Measurements from ENCODE around the gene C11orf54. TPM values are rescaled to one million over a fixed set of nuclear protein-coding genes. Genes with fewer than 3 reads are reported as not detected.
"Not testable (repeated sequence)": the region's sequence is repeated elsewhere in the genome, so short reads cannot be mapped to it uniquely, and the experiment has no call there.

The C11orf54 gene
- total RNA-seq, 1 experiment from 2014 or later: 18.0 TPM

GRCh38 chr11:93744669-93745004, 3.2 kb downstream of the C11orf54 start:
- H3K9me3 ChIP-seq (ENCODE audit: control insufficient read depth, low read depth, low read length): no peaks in the 10 kb centered on the region
- no peak overlapping the region for H2BK20ac ChIP-seq (ENCODE audit: low read depth, low read length, poor library complexity, severe bottlenecking)
- no peak overlapping the region for H3K14ac ChIP-seq (ENCODE audit: insufficient read depth, low read length)
- H2AFZ ChIP-seq (ENCODE audit: low read length): no peak overlapping the region
- no peak overlapping the region for H2AK5ac ChIP-seq (ENCODE audit: insufficient read length, low read length)
- H3T11ph ChIP-seq (ENCODE audit: low read length): no peak overlapping the region
- peak overlapping the region in 1 of 3 experiments; percentile 72; a peak in 3 of 7 replicates for H3K27ac Mint-ChIP-seq
- no peak overlapping the region for H3K23ac ChIP-seq (ENCODE audit: insufficient read length, low read depth, low read length)
- no peak overlapping the region for H3K4ac ChIP-seq (ENCODE audit: low read depth, low read length)
- H4K5ac ChIP-seq (ENCODE audit: insufficient read length, low read depth, low read length): no peak overlapping the region
- no peak overlapping the region for H3K9ac ChIP-seq (ENCODE audit: extremely low read depth, insufficient read length, low read length)
- H3K36me3 Mint-ChIP-seq (ENCODE audit: insufficient read depth in 1 of 3, low read depth in 3 of 3): peaks cover 16 to 32% (median 16%) of the 10 kb centered on the region in 3 experiments
- peaks cover 12% of the 10 kb centered on the region; the same call in 1 of the 2 replicates for H3K79me2 ChIP-seq (ENCODE audit: insufficient read depth, low read length)
- no peak overlapping the region for H4K8ac ChIP-seq (replicated peaks; ENCODE audit: insufficient read length, low read depth, low read length)
- no peak overlapping the region for H3K27ac ChIP-seq (ENCODE audit: insufficient read length, low read depth, low read length)
- H2BK120ac ChIP-seq (ENCODE audit: low read depth, low read length, poor library complexity, severe bottlenecking): no peak overlapping the region
- no CpG with 5 or more reads among the region's 7 CpGs for WGBS (ENCODE audit: extremely low coverage, insufficient read length, low lambda C conversion rate)
- TF ChIP-seq, protein P1, sequence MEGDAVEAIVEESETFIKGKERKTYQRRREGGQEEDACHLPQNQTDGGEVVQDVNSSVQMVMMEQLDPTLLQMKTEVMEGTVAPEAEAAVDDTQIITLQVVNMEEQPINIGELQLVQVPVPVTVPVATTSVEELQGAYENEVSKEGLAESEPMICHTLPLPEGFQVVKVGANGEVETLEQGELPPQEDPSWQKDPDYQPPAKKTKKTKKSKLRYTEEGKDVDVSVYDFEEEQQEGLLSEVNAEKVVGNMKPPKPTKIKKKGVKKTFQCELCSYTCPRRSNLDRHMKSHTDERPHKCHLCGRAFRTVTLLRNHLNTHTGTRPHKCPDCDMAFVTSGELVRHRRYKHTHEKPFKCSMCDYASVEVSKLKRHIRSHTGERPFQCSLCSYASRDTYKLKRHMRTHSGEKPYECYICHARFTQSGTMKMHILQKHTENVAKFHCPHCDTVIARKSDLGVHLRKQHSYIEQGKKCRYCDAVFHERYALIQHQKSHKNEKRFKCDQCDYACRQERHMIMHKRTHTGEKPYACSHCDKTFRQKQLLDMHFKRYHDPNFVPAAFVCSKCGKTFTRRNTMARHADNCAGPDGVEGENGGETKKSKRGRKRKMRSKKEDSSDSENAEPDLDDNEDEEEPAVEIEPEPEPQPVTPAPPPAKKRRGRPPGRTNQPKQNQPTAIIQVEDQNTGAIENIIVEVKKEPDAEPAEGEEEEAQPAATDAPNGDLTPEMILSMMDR (conservative IDR thresholded peaks at IDR 0.05): no peak
- no peak overlapping the region for H3K18ac ChIP-seq (ENCODE audit: insufficient read length, low read depth, low read length)
- DNase-seq: no peak
- no peak overlapping the region for H2BK5ac ChIP-seq (ENCODE audit: insufficient read length, low read length)
- H2BK12ac ChIP-seq (ENCODE audit: insufficient read length, low read depth, low read length): no peak overlapping the region
- no peak overlapping the region for H2BK15ac ChIP-seq (ENCODE audit: low read depth, low read length)
- no peaks in the 10 kb centered on the region for H4K20me1 ChIP-seq (ENCODE audit: control insufficient read depth, insufficient read depth, insufficient read length)
- H3K9me3 Mint-ChIP-seq: no peaks in the 10 kb centered on the region; a peak in 1 of 5 replicates
- H3K56ac ChIP-seq (ENCODE audit: insufficient read length, low read depth, low read length): no peak overlapping the region
- H4K91ac ChIP-seq (ENCODE audit: insufficient read length, low read depth, low read length): no peak overlapping the region
- no peaks in the 10 kb centered on the region for H3K79me1 ChIP-seq (ENCODE audit: insufficient read depth, low read depth, low read length, poor library complexity, severe bottlenecking)
- peaks cover 2% of the 10 kb centered on the region; the same call in 1 of the 2 replicates for H3K27me3 Mint-ChIP-seq (ENCODE audit: low read depth)
- no peak overlapping the region for H3K4me2 ChIP-seq (ENCODE audit: insufficient read depth, insufficient read length, low read length)
- H3K23me2 ChIP-seq (ENCODE audit: insufficient read length, low read depth, low read length, poor library complexity, severe bottlenecking): peaks cover 11% of the 10 kb centered on the region
- H3K4me1 Mint-ChIP-seq: peaks cover 8 to 22% of the 10 kb centered on the region in 2 experiments
- H3K27me3 ChIP-seq (ENCODE audit: insufficient read depth, low read length): no peaks in the 10 kb centered on the region
- H3K4me3 Mint-ChIP-seq: peak overlapping the region in 1 of 2 experiments; percentile 18; a peak in 1 of 5 replicates
- H3K4me1 ChIP-seq (ENCODE audit: insufficient read depth, low read length): no peaks in the 10 kb centered on the region

- not testable (repeated sequence) for H4K5ac ChIP-seq (ENCODE audit: insufficient read length, low read depth, low read length); H2BK5ac ChIP-seq (ENCODE audit: insufficient read length, low read length); H3K9me3 Mint-ChIP-seq; H3K79me2 ChIP-seq (ENCODE audit: insufficient read depth, low read length); H2BK12ac ChIP-seq (ENCODE audit: insufficient read length, low read depth, low read length); H3K18ac ChIP-seq (ENCODE audit: insufficient read length, low read depth, low read length); H3K27me3 ChIP-seq (ENCODE audit: insufficient read depth, low read length); H3K9ac ChIP-seq (ENCODE audit: extremely low read depth, insufficient read length, low read length); H4K20me1 ChIP-seq (ENCODE audit: control insufficient read depth, insufficient read depth, insufficient read length); H2AFZ ChIP-seq (ENCODE audit: low read length); H4K91ac ChIP-seq (ENCODE audit: insufficient read length, low read depth, low read length); H3T11ph ChIP-seq (ENCODE audit: low read length); H4K8ac ChIP-seq (replicated peaks; ENCODE audit: insufficient read length, low read depth, low read length); H3K4me2 ChIP-seq (ENCODE audit: insufficient read depth, insufficient read length, low read length); H2BK20ac ChIP-seq (ENCODE audit: low read depth, low read length, poor library complexity, severe bottlenecking); H2BK120ac ChIP-seq (ENCODE audit: low read depth, low read length, poor library complexity, severe bottlenecking); H3K4me1 ChIP-seq (ENCODE audit: insufficient read depth, low read length); H3K23ac ChIP-seq (ENCODE audit: insufficient read length, low read depth, low read length); H2BK15ac ChIP-seq (ENCODE audit: low read depth, low read length); H3K27ac ChIP-seq (ENCODE audit: insufficient read length, low read depth, low read length); H3K4me3 Mint-ChIP-seq; H3K4ac ChIP-seq (ENCODE audit: low read depth, low read length); H3K9me3 ChIP-seq (ENCODE audit: control insufficient read depth, low read depth, low read length); H3K14ac ChIP-seq (ENCODE audit: insufficient read depth, low read length); H2AK5ac ChIP-seq (ENCODE audit: insufficient read length, low read length); H3K23me2 ChIP-seq (ENCODE audit: insufficient read length, low read depth, low read length, poor library complexity, severe bottlenecking); DNase-seq; H3K27me3 Mint-ChIP-seq (ENCODE audit: low read depth); H3K79me1 ChIP-seq (ENCODE audit: insufficient read depth, low read depth, low read length, poor library complexity, severe bottlenecking); H3K56ac ChIP-seq (ENCODE audit: insufficient read length, low read depth, low read length)
- WGBS (ENCODE audit: extremely low coverage, insufficient read length, low lambda C conversion rate): no CpG with 5 or more reads among the region's 12 CpGs
- Mint-ChIP-seq H3K36me3 (ENCODE audit: insufficient read depth in 1 of 3, low read depth in 3 of 3) (peaks cover 10 to 27% (median 11%) of the 10 kb centered on the region in 3 experiments; a peak in 6 of 7 replicates), H3K4me1 (peaks cover 8 to 16% of the 10 kb centered on the region in 2 experiments), H3K27ac (peak overlapping the region; percentile 14 to 72 (median 45); a peak in 4 of 7 replicates)
These were observed 3.7 kb downstream of the C11orf54 start for GRCh38 chr11:93745005-93745755.
